NCI-H1105 treated with DMSO at 0.1 percent for 48 hours (cell line): ENCODE data around the gene SSC5D.
"Not testable (repeated sequence)": the region's sequence is repeated elsewhere in the genome, so short reads cannot be mapped to it uniquely, and the experiment has no call there.

Experiments used
- DNase-seq: peaks from one replicate; lab custom pipeline; 2025; lab: John Stamatoyannopoulos, UW

Gene SSC5D

DNA sequence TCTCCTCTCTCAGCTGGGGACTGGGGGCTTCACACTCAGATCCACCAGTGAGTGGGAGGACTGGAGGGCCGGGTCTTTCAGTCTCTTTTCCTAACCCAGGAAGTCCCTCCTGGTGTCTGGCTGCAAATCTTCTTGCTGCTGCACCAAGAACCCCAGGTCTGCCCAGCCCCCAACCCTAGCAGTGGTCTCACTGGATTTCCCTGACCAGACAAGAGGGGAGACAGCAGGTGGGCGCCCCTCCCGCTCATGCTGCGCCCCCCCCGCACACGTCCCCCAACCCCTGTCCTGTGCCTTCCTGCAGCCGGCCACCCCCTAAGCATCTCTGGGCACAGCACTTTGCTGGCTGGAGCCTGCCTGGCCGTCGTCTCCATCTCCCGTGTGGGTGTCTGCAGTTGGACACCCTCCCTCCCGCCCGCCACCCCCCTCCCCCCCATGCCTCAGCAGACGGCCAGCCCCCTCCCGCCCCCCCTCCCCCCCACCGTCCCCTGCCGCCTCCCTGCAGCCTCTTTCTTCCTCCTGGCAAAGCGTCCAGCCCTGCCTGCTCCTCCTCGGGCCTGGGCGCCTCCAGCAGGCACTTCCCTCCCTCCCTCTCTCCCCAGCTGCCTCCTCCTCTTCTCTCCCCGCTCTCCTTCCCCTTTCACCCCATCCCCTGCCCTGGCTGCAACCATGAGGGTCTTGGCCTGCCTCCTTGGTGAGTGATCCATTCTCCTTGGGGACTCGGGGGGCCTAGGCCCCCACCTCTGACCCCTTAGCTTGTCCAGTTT lies at the start of gene SSC5D:
Gene SSC5D (plus strand): TSS at position 513 of the 764 bp plus-strand sequence. CDS start 154 bp downstream, at position 667.
- DNase-seq: no peak

DNA sequence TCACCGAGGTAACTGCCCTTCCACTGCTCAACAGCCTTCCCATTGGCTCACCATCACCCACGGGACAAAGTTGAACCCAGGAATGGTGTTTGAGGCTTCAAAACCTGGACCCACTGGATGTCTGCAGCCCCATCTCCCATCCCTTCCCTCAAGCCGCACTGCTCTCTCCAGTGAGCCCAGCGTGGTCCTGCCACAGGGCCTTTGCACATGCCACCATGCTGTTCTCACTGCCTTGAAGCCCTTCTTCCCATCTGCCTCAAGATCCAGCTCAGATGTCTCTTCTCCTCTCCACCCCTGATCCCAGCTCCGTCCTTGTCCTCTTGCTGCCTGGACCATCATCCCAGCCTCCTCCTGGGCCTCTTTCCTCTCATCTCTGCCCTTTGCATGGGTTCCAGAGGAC lies 49.2 kb upstream of the SSC5D start:
- no peak for DNase-seq

- DNase-seq: no peak
These were observed 47.7 kb upstream of the SSC5D start for GRCh38 chr19:55440411-55441105.

- no peak for DNase-seq
These were observed 46.9 kb upstream of the SSC5D start for GRCh38 chr19:55441319-55441691.

- DNase-seq: peak; percentile 53
These were observed 46.4 kb upstream of the SSC5D start for GRCh38 chr19:55441692-55442321.

DNA sequence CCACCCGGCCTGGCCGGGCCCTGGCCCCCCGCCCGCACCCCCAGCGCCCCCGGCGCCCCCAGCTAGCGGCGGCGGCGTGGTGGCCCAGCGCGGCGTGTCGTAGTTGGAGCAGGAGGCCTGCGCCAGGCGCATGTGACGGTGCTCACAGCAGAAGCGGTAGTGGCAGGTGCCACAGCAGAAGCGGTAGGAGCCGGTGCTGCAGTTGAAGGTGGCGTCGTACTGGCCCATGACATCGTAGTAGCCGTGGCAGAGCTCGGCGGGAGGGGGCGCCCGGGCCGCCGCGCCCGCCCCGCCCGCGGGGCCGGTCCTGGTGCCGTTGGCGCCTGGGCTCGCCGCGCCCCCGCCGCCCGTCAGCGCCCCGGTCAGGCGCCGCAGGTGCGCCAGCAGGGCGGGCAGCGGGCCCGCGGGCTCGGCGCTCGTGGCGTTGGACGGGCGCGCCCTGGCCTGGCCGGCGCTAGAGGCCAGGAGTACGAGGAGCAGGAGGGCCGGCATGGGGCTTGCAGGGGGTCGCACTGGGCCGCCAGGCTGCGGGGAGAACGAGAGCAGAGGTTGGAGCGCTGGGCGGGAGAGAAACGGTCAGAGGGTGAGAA lies 45.8 kb upstream of the SSC5D start:
- DNase-seq: peak; percentile 59

GRCh38 chr19:55443045-55443823 lies 45.0 kb upstream of the SSC5D start, which contains the start of gene SHISA7:
SHISA7 (minus strand) TSS chr19:55443300; CDS start chr19:55442863, 437 bp downstream.
- peak; percentile 35 for DNase-seq

DNA sequence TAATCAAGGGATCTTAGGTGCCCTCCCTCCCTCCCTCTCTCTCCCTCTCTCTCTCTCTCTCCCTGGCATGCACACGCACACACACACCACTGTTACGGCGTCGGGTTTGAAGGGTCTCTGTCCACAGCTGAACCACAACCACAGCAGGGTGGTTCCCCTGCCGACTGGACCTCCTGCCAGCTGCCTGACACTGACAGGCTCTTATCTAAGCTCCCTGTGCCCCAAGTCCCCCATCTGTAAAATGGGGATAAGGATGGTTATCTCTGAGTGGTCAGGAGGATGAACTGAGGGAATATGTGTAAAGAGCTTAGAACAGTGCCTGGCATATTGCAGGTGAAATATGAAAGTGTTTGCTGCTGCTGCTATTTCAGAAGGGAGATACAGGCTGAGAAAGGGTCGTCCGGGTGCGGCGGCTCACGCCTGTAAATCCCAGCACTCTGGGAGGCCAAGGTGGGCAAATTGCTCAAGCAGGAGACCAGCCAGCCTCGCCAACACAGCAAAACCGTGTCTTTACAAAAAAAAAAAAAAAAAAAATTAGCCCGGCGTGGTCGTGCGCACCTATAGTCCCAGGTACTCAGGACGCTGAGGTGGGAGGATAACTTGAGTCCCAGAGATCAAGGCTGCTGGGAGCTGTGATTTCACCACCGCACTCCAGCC lies 44.3 kb upstream of the SSC5D start:
- no peak for DNase-seq

DNA sequence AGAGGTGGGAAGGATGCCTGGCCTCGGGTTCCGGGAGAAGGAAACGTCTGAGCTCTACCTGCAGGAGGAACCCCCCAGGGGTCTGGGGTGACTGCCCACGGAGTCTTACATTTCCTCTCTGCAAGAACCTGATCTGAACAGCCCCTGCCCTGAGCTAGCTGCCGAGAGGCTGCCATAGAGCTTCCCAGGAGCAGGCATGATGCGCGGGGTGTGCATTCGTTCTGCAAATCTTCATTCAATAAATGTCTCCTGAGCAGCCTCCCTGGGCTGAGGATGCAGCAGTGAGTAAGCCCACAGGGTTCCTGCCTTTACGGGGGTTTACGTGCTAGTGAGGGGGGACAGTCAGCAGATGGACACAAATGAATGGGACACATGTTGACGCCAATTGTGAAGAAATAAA lies 43.6 kb upstream of the SSC5D start:
- DNase-seq: no peak

DNA sequence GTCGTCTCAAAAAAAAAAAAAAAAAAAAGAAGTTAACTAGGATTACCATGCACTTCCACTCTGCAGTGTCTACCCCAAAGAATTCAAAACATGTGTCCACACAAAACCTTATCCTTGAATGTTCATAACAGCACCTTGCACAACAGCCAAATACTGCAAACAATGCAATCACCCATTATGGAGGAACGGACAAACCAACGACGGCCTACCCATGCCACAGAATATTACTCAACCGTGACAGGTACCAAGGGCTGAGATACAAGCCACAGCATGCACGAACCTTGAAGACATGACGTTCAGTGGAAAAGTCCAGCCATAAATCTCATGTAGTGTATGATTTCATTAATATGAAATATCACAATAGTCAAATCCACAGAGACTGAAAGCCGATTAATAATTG lies 42.2 kb upstream of the SSC5D start:
- peak; percentile 38 for DNase-seq

DNA sequence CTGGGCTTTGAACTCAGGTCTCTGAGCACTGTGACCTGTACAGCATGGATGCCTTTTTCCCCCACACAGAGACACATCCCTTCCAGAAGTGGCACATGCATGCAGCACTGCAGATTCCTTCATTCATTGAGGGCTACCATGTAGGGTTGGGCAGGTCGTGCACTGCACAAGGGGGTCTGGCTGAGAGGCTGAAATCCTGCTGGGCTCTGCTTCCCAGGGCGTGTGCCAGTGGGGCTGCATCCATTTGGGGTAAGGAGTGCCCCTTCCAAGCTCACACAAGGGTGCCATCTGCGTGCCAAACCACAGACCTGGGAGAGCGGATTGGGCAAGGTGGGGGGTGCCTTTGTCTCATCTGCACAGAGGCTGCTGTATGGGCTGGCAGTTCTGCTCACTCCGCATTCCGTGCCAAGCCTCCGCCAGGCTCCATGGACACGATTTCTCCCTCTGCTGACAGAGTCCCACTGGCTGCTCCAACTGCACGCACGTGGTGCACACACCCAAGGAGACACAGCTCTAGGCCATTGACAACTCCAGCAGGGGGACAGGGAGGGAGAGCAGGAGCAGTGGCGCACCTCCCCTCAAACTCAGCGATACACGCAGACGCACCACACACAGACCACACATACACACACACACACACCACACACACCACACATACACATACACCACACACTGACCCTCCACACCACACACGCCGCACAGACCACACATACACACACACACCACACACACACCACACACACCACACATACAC lies 40.6 kb upstream of the SSC5D start:
- peak; percentile 42 for DNase-seq

GRCh38 chr19:55448175-55448490 lies 40.1 kb upstream of the SSC5D start:
- not testable (repeated sequence) for DNase-seq

GRCh38 chr19:55449469-55449868 lies 38.8 kb upstream of the SSC5D start:
- DNase-seq: no peak

GRCh38 chr19:55451163-55451964 lies 36.9 kb upstream of the SSC5D start:
- no peak for DNase-seq

DNA sequence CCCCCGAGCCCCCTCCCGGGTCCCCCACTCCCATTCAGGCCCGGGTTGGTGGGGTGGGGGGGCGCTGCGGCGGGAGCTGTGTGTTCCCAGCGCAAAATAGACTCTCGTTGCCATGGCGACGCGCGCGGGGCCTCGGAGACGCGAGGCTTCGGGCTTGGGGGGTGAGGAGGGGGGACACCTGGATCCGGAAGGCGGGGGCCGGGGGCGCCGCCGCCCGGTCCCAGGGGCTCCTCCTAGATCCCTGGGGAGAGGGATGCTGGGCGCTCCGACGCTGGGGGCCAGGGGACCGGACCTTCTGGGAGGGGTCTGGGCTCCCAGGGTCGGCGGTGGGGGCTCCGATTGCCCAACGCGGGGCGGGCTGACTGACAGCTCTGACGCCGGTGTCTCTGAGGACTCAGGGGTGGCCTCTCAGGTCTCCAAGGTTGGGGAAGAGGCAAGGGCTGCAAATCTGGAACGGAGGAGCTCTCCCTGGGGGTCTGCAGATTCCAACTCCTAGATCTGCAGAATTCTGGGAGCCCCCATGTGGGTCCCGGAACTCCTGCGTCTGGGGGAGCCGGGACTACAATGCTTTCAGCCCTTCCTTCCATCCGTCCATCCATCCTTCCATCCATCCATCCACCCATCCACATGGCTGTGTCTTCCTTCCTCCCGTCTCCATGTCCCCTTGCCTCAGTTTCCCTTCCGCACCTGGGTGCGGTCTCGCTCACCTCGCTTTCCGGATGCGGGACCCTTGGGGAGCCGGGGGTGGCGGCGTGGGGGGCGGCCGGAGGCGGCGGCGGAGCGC lies 36.1 kb upstream of the SSC5D start:
- peak; percentile 28 for DNase-seq

GRCh38 chr19:55452749-55453346 lies 35.4 kb upstream of the SSC5D start:
- DNase-seq: peak; percentile 93

DNA sequence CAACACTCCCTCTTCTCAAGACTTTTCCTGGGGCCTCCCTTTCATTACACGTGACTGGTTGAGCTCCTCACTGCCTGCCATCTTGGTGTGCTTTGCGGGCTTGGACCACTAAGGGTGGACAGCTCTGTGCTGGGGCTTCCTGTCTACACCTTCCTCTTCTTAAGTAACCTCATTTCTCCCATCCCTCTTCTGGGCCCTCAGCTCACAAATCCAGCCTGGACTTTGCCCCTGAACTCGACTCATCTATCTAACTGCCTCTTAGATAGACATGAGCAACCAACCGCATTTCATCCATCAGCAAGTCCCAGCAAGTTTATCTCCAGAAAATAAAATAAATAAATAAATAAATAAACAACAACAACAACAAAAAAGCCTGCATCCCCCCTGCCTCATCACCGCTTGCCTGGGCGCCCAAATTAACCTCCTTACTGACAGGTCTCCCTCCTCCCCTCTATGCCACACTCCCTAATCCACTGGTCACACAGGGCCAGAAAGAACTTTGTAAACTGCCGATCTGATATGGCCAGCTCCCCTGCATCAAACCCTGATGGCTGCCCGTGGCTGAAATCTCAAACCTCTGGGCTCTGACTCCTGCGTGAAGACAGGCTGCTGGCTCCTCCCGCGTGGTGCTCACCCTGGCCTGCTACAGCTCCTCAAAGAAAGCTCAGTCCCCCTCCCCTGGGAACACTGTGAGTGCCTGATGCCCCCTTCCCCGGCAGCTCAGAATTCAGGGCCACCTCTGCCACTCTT lies 34.5 kb upstream of the SSC5D start:
- DNase-seq: no peak

DNA sequence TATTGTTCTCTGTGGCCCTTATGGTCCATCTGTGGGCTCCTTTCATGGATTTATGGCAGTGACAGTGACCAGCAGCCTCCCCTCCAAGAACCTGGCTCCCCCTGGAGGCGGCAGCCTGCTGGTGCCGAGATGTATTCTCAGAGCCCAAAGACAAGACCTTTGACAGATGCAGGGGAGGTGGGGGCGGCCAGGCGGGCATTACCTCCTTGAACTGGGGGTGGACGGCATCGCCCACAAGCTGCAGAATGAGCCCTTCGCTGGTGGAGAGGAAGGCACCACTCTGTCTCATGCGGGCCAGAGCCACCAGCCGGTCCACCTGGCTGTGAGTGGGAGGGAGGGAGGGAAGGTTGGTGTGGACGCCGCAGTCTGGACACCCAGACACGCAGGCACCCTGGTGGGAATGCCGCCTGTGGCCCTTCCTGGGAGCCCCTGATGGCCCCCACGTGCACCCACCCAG lies 33.4 kb upstream of the SSC5D start:
- DNase-seq: peak; percentile 19
